GM19193 (cell line): ENCODE data around the gene PDSS1.

Source experiments
- POLR2A ChIP-seq: IDR thresholded peaks from 4 replicates; pipeline ENCODE4 v1.6.1; 2011; ENCODE audit not compliant: insufficient read depth, insufficient read length; ENCODE audit errors: extremely low read depth

PDSS1 gene, protein sequence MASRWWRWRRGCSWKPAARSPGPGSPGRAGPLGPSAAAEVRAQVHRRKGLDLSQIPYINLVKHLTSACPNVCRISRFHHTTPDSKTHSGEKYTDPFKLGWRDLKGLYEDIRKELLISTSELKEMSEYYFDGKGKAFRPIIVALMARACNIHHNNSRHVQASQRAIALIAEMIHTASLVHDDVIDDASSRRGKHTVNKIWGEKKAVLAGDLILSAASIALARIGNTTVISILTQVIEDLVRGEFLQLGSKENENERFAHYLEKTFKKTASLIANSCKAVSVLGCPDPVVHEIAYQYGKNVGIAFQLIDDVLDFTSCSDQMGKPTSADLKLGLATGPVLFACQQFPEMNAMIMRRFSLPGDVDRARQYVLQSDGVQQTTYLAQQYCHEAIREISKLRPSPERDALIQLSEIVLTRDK

DNA sequence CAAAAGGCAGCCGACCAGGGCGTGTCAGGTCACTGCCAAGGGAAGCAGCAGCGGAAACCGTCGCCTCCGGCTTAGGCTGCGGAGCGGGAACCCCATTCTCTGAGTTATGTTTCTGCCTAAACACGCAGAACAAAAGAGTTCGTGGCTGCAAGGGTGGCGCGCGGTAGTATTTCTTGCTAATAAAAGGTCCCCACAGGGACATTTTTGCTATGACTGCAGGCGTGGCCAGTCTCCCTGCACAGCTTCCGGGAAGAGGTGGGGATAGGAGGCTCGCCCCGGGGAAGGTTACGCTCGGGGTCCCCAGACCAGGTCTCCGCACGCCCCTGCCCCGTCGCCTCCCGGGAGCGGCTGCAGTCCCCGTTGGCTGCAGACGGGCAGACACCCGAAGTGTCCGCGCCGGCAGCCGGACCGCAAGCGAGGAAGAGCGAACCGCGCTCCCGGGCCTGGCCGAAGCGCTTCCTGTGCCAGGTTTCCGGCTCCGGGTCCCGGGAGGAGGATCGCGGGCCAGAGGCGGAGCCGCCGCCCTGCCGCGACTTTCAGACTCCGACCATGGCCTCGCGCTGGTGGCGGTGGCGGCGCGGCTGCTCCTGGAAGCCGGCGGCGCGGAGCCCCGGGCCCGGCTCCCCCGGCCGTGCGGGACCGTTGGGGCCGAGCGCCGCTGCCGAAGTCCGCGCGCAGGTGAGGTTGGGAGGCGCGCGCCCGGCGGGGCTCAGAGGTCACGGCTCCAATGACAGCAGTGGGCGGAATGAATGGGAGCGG lies at the start of gene PDSS1:
Gene PDSS1 (plus strand): TSS at position 539 of the 759 bp plus-strand sequence. CDS start 11 bp downstream, at position 550.
- peak; percentile 95 for TF ChIP-seq POLR2A

DNA sequence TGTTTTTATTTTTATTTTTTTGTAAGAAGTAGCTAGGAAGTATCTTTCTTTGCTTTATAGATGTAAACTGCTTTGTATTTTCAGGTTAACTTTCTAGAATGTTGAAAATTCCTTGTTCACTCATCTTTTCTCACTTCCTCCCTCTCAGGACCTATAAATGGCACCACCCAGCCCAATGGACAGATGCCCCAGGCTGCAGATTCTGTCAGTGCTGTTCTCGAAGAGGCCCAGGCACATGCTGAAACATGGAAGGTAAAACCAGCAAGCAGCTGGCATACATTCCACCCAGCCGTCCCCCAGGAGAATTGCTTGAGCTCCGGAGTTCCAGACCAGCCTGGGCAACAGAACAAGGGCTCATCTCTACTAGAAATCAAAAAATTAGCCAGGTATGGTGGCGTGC lies 47.1 kb upstream of the PDSS1 start:
- no peak for TF ChIP-seq POLR2A

DNA sequence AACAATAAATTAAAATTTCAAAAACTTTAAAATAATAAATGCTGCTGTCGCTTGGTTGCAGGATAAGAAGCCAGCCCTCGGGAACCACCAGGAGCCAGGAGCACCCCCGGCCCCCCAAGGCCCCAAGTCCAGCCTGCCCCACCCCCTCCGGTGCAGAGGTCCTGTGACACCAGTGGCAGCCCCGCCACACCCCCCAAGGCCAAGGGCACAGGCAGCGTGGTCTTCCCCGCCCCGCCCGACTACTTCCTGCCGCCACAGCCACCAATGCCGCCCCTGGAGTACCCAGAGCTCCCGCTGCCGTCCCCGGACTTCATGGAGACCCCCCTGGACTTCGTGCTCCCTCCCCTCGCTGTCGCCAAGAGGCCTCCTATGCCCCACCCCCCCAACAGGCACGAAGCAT lies 44.5 kb upstream of the PDSS1 start:
- TF ChIP-seq POLR2A, result no peak

DNA sequence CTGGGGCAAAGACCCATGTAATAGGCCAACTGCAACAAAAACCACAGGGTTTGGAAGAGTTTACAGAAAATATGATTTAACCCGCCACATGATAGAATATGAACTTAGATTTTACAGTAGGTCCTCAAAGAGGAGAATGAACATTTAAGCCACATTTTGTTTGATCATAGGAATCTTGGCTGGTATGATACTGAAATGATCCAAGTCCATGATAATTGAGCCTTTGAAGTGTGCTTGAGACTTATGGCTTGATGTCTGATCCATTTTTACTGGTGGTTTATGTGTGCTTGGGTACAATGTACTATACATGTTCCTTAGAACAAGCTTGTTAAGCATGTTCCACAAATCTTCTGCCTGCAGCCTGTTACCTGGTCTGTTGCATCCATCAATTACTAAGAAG lies 41.8 kb upstream of the PDSS1 start:
- no peak for TF ChIP-seq POLR2A

DNA sequence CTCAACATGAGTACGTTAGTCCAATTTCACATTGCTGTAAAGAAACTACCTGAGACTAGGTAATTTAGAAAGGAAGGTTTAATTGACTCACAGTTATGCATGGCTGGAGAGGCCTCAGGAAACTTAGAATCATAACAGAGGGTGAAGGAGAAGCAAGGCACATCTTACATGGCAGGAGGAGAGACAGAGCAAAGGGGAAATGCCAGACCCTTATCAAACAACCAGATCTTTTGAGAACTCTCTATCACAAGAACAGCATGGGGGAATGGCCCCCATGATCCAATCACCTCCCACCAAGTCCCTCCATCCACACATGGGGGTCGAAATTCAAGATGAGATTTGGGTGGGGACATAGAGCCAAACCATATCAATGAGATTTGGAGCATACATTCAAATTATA lies 34.6 kb upstream of the PDSS1 start:
- no peak for TF ChIP-seq POLR2A

DNA sequence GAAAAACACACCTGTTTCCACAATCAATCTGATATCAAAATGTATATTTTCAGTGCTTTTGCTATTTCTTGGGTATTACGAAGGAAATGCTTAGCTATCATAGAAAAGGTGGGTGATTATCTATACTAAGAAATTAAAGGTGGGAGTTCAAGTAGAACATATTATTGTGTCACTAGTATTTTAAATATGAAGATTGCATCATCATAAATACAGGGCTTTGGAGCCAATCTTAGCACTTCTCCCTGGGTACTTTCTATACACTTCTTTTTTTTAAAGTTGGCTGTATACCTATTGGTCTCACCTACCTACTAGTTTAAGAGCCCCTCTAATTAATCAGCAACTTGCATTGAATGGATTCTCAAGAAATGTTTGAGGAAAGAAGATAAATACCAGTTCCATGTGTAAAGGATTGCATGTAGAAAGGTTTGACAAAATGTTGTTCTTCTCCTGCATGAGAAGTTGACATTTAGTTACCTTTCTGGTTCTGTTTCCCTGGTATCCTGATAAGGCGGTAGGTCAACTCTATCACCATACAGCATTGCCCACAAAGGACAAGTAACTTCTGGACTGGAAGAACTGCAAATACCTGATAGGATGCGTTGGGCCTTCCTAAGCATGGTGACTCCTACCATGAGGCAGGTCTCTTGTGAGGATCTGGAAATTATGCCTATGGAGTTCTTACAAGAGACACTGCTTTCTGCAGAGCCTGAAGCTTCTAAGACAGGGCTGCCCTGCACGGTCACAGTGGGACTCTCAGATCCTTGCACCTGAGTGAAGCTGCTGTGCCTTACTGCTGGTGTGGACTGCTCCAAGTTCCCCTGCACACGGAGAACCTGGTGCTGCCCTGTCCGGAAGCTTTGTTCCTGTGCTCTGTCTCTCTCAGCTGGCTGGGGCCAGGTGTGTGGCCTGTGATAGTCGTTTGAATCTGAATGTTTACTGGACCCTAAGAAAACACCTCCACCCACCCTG lies 32.1 kb upstream of the PDSS1 start:
- no peak for TF ChIP-seq POLR2A

DNA sequence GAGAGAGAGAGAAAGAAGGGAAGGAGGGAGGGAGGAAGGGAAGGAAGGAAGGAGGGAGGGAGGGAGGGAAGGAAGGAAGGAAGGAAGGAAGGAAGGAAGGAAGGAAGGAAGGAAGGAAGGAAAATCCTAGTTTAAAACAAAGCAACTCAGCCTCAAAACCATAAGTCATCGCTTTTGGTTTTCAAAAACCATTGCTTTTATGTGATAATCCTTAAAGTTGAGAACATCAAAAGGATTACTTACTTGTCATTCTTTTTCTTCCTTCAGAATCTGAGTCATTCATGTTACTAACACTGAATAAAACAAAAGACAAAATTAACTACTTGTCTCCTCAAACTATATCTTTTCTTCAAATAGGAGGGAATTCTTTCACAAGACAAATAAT lies 21.6 kb upstream of the PDSS1 start:
- TF ChIP-seq POLR2A, result no peak

DNA sequence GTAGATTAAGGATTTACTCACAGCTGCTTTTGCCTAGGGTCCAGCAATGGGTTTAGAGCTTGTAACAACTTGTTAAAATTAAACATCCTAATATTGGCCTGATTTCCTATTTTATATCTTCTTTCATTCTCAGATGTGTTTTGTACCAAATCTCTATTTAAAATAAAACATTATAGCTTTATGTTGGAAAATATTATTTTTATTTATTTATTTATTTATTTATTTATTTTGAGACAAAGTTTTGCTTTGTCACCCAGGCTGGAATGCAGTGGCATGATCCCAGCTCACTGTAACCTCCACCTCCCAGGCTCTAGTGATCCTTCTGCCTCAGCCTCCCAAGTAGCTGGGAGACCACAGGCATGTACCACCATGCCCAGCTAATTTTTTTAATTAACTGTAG lies 17.9 kb upstream of the PDSS1 start:
- no peak for TF ChIP-seq POLR2A

DNA sequence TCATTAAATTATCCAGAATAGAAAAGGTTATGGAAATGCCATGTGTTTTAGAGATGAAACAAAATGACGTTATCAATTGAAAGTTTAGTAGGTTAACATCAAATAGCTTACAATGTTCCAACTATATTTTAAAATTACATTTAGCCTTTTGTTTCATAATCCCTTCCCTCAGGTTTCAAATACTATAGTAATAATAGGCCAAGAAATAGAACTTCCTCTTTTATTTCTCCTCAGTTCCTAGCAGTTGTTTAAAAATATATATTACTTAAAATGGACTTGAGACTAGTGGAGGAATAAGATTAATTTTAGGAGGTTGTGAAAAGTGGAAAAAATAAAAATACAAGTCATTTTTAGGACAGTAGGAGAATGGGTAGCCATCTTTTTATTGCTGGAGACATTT lies 16.4 kb upstream of the PDSS1 start:
- no peak for TF ChIP-seq POLR2A

DNA sequence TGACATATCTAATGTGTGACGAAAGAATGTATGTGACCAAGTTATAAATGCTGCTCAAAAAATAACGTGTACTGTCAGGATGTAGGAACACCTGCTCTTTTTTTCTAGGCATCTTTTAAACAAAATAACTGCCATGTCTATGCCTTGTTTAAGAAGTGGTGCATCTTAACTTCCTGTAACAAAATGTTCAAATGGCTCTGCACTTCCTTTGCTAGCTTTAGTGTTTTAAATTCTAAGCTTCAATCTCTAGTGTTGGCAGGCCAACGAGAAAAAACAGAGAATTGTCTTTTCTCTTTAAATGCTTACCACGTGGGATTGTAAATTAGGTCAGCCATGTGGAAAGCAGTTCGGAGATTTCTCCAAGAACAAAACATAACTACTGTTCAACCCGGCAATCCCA lies 14.6 kb upstream of the PDSS1 start:
- TF ChIP-seq POLR2A, result no peak

DNA sequence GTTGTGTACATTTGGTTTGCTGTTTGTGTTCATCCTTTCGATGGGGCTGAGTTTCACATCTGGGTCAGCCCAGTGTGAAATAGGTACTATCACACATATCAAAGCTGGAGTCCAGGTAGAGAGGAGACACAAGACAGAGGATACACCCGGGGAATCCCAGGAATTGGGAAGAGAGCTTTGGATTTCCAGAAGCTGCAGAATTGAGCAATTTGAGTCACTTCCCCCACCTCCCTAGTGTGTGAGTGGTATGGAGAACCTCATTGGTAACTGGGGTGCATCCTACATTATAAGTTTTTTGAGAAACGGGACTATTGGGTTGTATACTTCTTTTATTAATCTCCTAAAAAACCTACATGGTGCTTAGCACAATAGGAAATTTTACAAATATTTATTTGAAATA lies 12.1 kb upstream of the PDSS1 start:
- no peak for TF ChIP-seq POLR2A

DNA sequence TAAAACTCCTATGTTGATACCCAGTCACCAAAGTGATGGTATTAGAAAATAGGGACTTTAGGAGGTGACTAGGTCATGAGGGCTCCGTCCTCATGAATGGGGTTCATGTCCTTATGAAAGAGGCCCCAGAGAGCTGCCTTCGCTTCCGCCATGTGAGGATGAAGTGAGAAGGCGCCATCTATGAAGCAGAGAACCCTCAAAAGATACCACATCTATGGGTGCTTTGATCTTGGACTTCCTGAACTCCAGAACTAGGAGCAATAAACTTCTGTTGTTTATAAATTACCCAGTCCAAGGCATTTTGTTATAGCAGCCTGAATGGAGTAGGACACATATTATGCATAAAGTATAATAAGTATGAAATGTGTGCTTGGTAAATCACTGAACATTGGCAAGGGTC lies 8.1 kb upstream of the PDSS1 start:
- TF ChIP-seq POLR2A, result no peak

DNA sequence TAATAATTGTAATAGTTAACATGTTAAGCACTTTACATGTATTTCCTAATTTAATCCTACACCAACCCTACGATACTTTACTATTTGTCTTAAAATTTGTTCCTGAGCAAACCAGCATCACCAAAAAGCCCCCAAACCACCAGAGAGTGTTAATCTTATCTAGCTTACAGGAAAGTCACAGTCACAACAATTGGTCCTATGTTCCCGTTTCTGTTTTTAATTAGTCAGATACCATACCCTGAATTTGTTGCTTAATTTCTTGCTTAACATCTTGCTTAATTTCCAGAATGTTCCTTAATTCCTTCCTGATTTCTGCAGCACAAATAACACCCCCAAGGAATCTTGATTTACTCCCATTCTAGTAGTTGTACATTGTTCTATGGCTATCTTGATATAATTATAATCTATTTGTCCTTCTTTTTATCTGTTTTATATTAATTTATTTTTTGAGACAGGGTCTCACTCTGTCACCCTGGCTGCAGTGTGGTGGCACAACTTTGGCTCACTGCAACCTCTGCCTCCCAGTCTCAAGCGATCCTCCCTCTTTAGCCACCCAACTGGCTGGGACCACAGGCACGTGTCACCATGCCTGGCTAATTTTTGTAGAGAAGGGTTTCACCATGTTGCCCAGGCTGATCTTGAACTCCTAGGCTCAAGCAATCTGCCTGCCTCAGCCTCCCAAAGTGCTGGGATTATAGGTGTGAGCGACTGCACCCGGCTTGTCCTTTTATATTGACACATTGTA lies 6.6 kb upstream of the PDSS1 start:
- no peak for TF ChIP-seq POLR2A

DNA sequence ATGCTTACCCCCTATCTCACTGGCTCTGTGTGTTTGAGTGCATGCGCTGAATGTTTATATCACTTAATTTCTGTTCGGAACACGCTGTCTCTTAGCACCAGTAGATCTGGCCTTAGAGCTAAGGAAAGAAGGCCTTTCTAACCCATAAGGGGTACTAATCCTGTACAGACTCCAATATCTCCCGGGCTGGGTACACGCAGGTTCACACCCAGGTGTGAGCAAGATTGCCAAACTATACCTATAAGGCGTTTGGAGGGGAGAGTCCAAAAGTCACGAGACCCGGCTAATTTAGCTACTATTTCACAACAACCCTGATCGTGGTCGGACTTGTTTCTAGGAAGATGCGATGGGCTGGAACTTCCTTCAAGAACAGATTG lies 727 bp upstream of the PDSS1 start:
- TF ChIP-seq POLR2A, result no peak
